HepG2 (cell line): Measurements from ENCODE around the gene SAP130. TPM values are rescaled to one million over a fixed set of nuclear protein-coding genes. Genes with fewer than 3 reads are reported as not detected.
A peak's percentile ranks its signal among the peaks of the same experiment; 100 is the strongest.

Source experiments
- ARHGAP35 ChIP-seq: sonication (generic); formaldehyde crosslinking; IDR thresholded peaks from 2 replicates; pipeline ENCODE4 v1.9.0; 2022; ENCODE audit warnings: mild to moderate bottlenecking, inconsistent platforms, moderate library complexity, missing genetic modification reagents, borderline replicate concordance
- CHD4 ChIP-seq: fragments of 200-600 bp; sonication (generic); IDR thresholded peaks from 2 replicates; pipeline ENCODE4 v1.7.0; 2017; ENCODE audit warnings: mild to moderate bottlenecking, low read length, borderline replicate concordance
- ERF ChIP-seq: IDR thresholded peaks from 2 replicates; pipeline ENCODE4 v1.6.1; 2018; ENCODE audit warnings: missing biosample characterization, missing genetic modification reagents
- FOXA1 ChIP-seq, 2 experiments: fragments of 450-650 bp in 1 of 2; sonication (generic) in 1 of 2; formaldehyde crosslinking in 1 of 2; IDR thresholded peaks; 2 replicates each; pipeline versions ENCODE4 v1.4.0 to v1.6.1; 2016 to 2020; ENCODE audit warnings: missing genetic modification reagents in 1 of 2
- HMG20B ChIP-seq: conservative IDR thresholded peaks from 2 replicates; pipeline ENCODE4 v1.6.1; 2016; ENCODE audit warnings: missing genetic modification reagents, missing compliant biosample characterization
- KDM3A ChIP-seq: IDR thresholded peaks from 2 replicates; pipeline ENCODE4 v1.6.1; 2018; ENCODE audit warnings: low read depth, missing compliant biosample characterization
- MBNL3 ChIP-seq: fragments of 250-450 bp; sonication (Bioruptor Pico); conservative IDR thresholded peaks from 2 replicates; pipeline ENCODE4 v1.8.0; 2022; ENCODE audit warnings: mild to moderate bottlenecking, inconsistent platforms
- MED1 ChIP-seq: sonication (generic); formaldehyde crosslinking; IDR thresholded peaks from 2 replicates; pipeline ENCODE4 v1.4.0; 2020; ENCODE audit warnings: missing genetic modification reagents
- NFE2 ChIP-seq: sonication (generic); formaldehyde crosslinking; IDR thresholded peaks from 2 replicates; pipeline ENCODE4 v1.4.0; 2020; ENCODE audit warnings: missing genetic modification reagents
- NR0B2 ChIP-seq: sonication (generic); formaldehyde crosslinking; IDR thresholded peaks from 2 replicates; pipeline ENCODE4 v1.4.0; 2020; ENCODE audit warnings: mild to moderate bottlenecking, missing genetic modification reagents
- RFX3 ChIP-seq: IDR thresholded peaks from 2 replicates; pipeline ENCODE4 v1.6.1; 2016; ENCODE audit warnings: missing biosample characterization, missing genetic modification reagents
- SALL1 ChIP-seq: sonication (generic); formaldehyde crosslinking; IDR thresholded peaks from 2 replicates; pipeline ENCODE4 v1.8.0; 2022; ENCODE audit warnings: mild to moderate bottlenecking, missing genetic modification reagents
- ZNF232 ChIP-seq: sonication (generic); formaldehyde crosslinking; IDR thresholded peaks from 2 replicates; pipeline ENCODE4 v1.4.0; 2020; ENCODE audit warnings: missing genetic modification reagents, borderline replicate concordance
- ZNF724P ChIP-seq: sonication (generic); formaldehyde crosslinking; IDR thresholded peaks from 2 replicates; pipeline ENCODE4 v1.8.0; 2022; ENCODE audit warnings: missing genetic modification reagents, borderline replicate concordance
- ZZZ3 ChIP-seq: sonication (generic); formaldehyde crosslinking; IDR thresholded peaks from 2 replicates; pipeline ENCODE4 v1.4.0; 2020; ENCODE audit warnings: missing genetic modification reagents, mild to moderate bottlenecking, borderline replicate concordance
- polyA plus RNA-seq, 8 experiments: library from polyadenylated mRNA; depleted of rRNA in 3 of 8; stranded (reverse) in 7 of 8; unstranded in 1 of 8; fragments of >200 nt; fragmentation: Illumina TruSeq in 4 of 8; extraction: Trizol in 4 of 8; gene quantifications; 2 replicates each; pipeline versions ENCODE4 v1.2.1 to v1.2.3, GENCODE V29; 2011 to 2016; ENCODE audit warnings: low read depth in 4 of 8, missing spikeins in 1 of 8, mixed read lengths in 1 of 8; ENCODE audit not compliant: insufficient read depth in 1 of 8
- total RNA-seq, 5 experiments: library from RNA; depleted of rRNA; stranded (reverse); fragments of >200 nt; fragmentation: Illumina TruSeq; extraction: Trizol; gene quantifications; 2 replicates each; pipeline ENCODE4 v1.2.3, GENCODE V29; 2016; ENCODE audit warnings: low read depth in 1 of 5
- TF ChIP-seq, protein P1 (sequence below): sonication (generic); formaldehyde crosslinking; IDR thresholded peaks from 2 replicates; pipeline ENCODE4 v1.4.0; 2020; ENCODE audit warnings: missing genetic modification reagents
- TF ChIP-seq, protein P2 (sequence below), 2 experiments: IDR thresholded peaks; 2 replicates each; pipeline ENCODE4 v1.6.1; 2011 to 2012; ENCODE audit warnings: low read length in 2 of 2, borderline replicate concordance in 1 of 2, low read depth in 1 of 2, mild to moderate bottlenecking in 1 of 2, moderate library complexity in 1 of 2

The SAP130 gene
- total and polyA plus RNA-seq, 2 of the 13 experiments (the other 11 are each of a cell fraction or from before 2014, with no cell fraction given): 11.1 to 18.6 TPM

DNA sequence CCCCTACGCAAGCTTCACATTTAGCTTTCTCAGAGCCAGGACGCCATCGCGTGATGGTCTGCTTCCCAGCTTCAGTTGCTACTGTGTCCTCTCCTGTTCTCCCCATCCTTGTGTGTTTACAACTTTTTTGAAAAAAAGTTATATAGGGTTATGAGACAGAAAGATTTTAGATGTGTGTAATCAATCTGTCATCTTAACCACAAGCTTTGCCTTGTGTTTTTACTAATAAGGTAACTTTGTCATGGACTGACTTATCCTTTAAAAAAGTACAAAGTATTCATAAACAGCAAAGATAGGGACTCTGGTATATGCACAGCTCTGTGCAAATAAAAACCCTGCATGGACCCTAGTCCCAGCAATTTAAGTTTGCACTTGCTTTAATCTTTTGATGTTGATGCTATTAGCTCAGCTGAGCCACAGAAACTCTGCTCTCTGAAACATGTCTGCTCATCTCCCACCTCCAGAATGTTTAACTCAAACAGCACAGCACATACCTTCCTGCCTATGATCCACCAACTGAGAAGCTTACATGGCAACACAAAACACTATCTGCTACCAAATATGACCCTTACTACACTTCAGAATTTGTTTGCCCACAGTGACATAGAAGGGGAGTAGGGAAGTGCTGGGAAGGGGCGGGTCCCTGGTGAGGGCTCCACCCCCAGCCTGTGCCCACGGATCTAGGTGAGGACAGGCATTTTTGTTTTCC, 42.7 kb downstream of the SAP130 start (continued):
- TF ChIP-seq, protein P1, sequence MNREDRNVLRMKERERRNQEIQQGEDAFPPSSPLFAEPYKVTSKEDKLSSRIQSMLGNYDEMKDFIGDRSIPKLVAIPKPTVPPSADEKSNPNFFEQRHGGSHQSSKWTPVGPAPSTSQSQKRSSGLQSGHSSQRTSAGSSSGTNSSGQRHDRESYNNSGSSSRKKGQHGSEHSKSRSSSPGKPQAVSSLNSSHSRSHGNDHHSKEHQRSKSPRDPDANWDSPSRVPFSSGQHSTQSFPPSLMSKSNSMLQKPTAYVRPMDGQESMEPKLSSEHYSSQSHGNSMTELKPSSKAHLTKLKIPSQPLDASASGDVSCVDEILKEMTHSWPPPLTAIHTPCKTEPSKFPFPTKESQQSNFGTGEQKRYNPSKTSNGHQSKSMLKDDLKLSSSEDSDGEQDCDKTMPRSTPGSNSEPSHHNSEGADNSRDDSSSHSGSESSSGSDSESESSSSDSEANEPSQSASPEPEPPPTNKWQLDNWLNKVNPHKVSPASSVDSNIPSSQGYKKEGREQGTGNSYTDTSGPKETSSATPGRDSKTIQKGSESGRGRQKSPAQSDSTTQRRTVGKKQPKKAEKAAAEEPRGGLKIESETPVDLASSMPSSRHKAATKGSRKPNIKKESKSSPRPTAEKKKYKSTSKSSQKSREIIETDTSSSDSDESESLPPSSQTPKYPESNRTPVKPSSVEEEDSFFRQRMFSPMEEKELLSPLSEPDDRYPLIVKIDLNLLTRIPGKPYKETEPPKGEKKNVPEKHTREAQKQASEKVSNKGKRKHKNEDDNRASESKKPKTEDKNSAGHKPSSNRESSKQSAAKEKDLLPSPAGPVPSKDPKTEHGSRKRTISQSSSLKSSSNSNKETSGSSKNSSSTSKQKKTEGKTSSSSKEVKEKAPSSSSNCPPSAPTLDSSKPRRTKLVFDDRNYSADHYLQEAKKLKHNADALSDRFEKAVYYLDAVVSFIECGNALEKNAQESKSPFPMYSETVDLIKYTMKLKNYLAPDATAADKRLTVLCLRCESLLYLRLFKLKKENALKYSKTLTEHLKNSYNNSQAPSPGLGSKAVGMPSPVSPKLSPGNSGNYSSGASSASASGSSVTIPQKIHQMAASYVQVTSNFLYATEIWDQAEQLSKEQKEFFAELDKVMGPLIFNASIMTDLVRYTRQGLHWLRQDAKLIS: no peak
- TF ChIP-seq MBNL3 (CRISPR knock-in tag) (no peak), ARHGAP35 (CRISPR knock-in tag) (0 out of 2 replicates have a peak, but pooled peaks have one; percentile 39), NFE2 (CRISPR knock-in tag) (no peak), NR0B2 (CRISPR knock-in tag) (no peak), KDM3A (no peak), MED1 (CRISPR knock-in tag) (no peak), ZNF232 (no peak), FOXA1 (IDR thresholded peaks at IDR 0.05) (0 out of 2 replicates have a peak, but pooled peaks have one; percentile 38), FOXA1 (CRISPR knock-in tag; IDR thresholded peaks at IDR 0.05) (peak; percentile 53), HMG20B (CRISPR knock-in tag) (no peak), RFX3 (CRISPR knock-in tag) (no peak), ERF (CRISPR knock-in tag) (peak; percentile 22; the same call in 1 of the 2 replicates), ZNF724P (CRISPR knock-in tag) (no peak), SALL1 (CRISPR knock-in tag) (peak; percentile 65), CHD4 (peak; percentile 58; the same call in 1 of the 2 replicates), ZZZ3 (0 out of 2 replicates have a peak, but pooled peaks have one; percentile 14)
- TF ChIP-seq, protein P2, sequence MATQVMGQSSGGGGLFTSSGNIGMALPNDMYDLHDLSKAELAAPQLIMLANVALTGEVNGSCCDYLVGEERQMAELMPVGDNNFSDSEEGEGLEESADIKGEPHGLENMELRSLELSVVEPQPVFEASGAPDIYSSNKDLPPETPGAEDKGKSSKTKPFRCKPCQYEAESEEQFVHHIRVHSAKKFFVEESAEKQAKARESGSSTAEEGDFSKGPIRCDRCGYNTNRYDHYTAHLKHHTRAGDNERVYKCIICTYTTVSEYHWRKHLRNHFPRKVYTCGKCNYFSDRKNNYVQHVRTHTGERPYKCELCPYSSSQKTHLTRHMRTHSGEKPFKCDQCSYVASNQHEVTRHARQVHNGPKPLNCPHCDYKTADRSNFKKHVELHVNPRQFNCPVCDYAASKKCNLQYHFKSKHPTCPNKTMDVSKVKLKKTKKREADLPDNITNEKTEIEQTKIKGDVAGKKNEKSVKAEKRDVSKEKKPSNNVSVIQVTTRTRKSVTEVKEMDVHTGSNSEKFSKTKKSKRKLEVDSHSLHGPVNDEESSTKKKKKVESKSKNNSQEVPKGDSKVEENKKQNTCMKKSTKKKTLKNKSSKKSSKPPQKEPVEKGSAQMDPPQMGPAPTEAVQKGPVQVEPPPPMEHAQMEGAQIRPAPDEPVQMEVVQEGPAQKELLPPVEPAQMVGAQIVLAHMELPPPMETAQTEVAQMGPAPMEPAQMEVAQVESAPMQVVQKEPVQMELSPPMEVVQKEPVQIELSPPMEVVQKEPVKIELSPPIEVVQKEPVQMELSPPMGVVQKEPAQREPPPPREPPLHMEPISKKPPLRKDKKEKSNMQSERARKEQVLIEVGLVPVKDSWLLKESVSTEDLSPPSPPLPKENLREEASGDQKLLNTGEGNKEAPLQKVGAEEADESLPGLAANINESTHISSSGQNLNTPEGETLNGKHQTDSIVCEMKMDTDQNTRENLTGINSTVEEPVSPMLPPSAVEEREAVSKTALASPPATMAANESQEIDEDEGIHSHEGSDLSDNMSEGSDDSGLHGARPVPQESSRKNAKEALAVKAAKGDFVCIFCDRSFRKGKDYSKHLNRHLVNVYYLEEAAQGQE (IDR thresholded peaks at IDR 0.05; ENCODE audit: borderline replicate concordance in 1 of 2, low read depth in 1 of 2, low read length in 2 of 2): no peak
